GM23338 (cell line): ENCODE measurements around the gene STK33.

Experiments used
- CREB1 ChIP-seq: fragments of 250-450 bp; sonication (Bioruptor Pico); IDR thresholded peaks from 2 replicates; pipeline ENCODE4 v1.5.0; 2020; ENCODE audit warnings: low read depth, mild to moderate bottlenecking, moderate library complexity
- EZH2 ChIP-seq: fragments of 200-600 bp; sonication (generic); IDR thresholded peaks from one replicate; pipeline ENCODE4 v1.8.0; 2017; ENCODE audit warnings: antibody characterized with exemption, mild to moderate bottlenecking, low read depth; ENCODE audit not compliant: unreplicated experiment
- JUNB ChIP-seq: IDR thresholded peaks from one replicate; pipeline ENCODE4 v1.6.1; 2016; ENCODE audit warnings: antibody characterized with exemption; ENCODE audit not compliant: unreplicated experiment
- POLR2AphosphoS5 ChIP-seq: IDR thresholded peaks from 2 replicates; pipeline ENCODE4 v1.6.1; 2016; ENCODE audit warnings: antibody characterized with exemption, low read depth
- STAT1 ChIP-seq: IDR thresholded peaks from one replicate; pipeline ENCODE4 v1.6.1; 2016; ENCODE audit warnings: antibody characterized with exemption; ENCODE audit not compliant: unreplicated experiment
- ZNF331 ChIP-seq: fragments of 250-450 bp; sonication (Bioruptor Pico); IDR thresholded peaks from 2 replicates; pipeline ENCODE4 v1.5.0; 2020; ENCODE audit warnings: low read depth, mild to moderate bottlenecking, moderate library complexity
- TF ChIP-seq, protein P1 (sequence below), 2 experiments: fragments of 200-600 bp in 1 of 2; sonication (generic) in 1 of 2; conservative IDR thresholded peaks; 2 replicates each; pipeline versions ENCODE4 v1.5.1 to v1.6.1; 2016 to 2017; ENCODE audit warnings: antibody characterized with exemption in 2 of 2, low read depth in 2 of 2, mild to moderate bottlenecking in 2 of 2, moderate library complexity in 1 of 2
- TF ChIP-seq, protein P2 (sequence below): IDR thresholded peaks from one replicate; pipeline ENCODE4 v1.6.1; 2018; ENCODE audit warnings: antibody characterized with exemption; ENCODE audit not compliant: unreplicated experiment

DNA sequence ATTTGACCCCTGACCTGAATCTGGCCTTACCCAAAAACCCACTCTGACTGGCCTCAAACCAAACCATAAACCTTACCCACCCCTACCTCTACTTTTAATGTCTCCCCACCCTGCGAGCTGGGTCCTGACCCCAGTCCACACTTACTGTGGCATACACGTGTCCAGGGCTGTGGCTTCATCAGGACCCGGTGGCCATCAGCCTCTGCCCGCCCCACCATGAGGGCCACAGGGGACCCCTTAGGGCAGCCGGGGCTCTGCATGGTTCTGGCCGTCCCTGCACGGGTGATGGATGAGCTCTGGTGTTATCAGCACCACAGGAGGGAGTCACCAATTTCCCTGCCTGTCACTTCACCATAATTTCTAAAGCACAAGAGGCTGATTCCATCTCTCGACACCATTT, 242.8 kb downstream of the STK33 start:
- TF ChIP-seq JUNB: no peak
- no peak for TF ChIP-seq EZH2
- TF ChIP-seq, protein P1, sequence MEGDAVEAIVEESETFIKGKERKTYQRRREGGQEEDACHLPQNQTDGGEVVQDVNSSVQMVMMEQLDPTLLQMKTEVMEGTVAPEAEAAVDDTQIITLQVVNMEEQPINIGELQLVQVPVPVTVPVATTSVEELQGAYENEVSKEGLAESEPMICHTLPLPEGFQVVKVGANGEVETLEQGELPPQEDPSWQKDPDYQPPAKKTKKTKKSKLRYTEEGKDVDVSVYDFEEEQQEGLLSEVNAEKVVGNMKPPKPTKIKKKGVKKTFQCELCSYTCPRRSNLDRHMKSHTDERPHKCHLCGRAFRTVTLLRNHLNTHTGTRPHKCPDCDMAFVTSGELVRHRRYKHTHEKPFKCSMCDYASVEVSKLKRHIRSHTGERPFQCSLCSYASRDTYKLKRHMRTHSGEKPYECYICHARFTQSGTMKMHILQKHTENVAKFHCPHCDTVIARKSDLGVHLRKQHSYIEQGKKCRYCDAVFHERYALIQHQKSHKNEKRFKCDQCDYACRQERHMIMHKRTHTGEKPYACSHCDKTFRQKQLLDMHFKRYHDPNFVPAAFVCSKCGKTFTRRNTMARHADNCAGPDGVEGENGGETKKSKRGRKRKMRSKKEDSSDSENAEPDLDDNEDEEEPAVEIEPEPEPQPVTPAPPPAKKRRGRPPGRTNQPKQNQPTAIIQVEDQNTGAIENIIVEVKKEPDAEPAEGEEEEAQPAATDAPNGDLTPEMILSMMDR (conservative IDR thresholded peaks at IDR 0.05; ENCODE audit: low read depth in 2 of 2): no peak
- no peak for TF ChIP-seq POLR2AphosphoS5
- TF ChIP-seq ZNF331 (CRISPR knock-in tag): no peak
- no peak for TF ChIP-seq STAT1
- no peak for TF ChIP-seq CREB1 (CRISPR knock-in tag)
- TF ChIP-seq, protein P2, sequence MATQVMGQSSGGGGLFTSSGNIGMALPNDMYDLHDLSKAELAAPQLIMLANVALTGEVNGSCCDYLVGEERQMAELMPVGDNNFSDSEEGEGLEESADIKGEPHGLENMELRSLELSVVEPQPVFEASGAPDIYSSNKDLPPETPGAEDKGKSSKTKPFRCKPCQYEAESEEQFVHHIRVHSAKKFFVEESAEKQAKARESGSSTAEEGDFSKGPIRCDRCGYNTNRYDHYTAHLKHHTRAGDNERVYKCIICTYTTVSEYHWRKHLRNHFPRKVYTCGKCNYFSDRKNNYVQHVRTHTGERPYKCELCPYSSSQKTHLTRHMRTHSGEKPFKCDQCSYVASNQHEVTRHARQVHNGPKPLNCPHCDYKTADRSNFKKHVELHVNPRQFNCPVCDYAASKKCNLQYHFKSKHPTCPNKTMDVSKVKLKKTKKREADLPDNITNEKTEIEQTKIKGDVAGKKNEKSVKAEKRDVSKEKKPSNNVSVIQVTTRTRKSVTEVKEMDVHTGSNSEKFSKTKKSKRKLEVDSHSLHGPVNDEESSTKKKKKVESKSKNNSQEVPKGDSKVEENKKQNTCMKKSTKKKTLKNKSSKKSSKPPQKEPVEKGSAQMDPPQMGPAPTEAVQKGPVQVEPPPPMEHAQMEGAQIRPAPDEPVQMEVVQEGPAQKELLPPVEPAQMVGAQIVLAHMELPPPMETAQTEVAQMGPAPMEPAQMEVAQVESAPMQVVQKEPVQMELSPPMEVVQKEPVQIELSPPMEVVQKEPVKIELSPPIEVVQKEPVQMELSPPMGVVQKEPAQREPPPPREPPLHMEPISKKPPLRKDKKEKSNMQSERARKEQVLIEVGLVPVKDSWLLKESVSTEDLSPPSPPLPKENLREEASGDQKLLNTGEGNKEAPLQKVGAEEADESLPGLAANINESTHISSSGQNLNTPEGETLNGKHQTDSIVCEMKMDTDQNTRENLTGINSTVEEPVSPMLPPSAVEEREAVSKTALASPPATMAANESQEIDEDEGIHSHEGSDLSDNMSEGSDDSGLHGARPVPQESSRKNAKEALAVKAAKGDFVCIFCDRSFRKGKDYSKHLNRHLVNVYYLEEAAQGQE: no peak
